Activated naive CD4-positive, alpha-beta T cell treated with anti-CD3 and anti-CD28 coated beads, Interleukin-2, amount 50 U/mL, for 72 hours (primary cell): ENCODE data around the gene WASL. TPM values are rescaled to one million over a fixed set of nuclear protein-coding genes. Genes with fewer than 3 reads are reported as not detected.

ENCODE experiments used
- ATAC-seq, 2 donors: fragments of 150-1000 bp; cut with Tn5 transposase; 2 replicates each; pipeline ENCODE4 v1.10.0; 2021; ENCODE audit warnings: mild to moderate bottlenecking in 2 of 2, moderate library complexity in 2 of 2
- DNase-seq, 2 donors: peaks; one replicate each; pipeline ENCODE4 v3.0.0; 2021 to 2022; ENCODE audit warnings: low spot score in 2 of 2
- H3K27ac Mint-ChIP-seq, 2 donors: one replicate each; pipeline ENCODE4 v1.8.0; 2022; ENCODE audit warnings: mild to moderate bottlenecking in 2 of 2, mixed read lengths in 2 of 2
- H3K36me3 Mint-ChIP-seq, 2 donors: one replicate each; pipeline ENCODE4 v1.8.0; 2022; ENCODE audit warnings: mixed read lengths in 2 of 2
- H3K9me3 Mint-ChIP-seq, 2 donors: one replicate each; pipeline ENCODE4 v1.8.0; 2022; ENCODE audit warnings: mixed read lengths in 2 of 2
- total RNA-seq, 2 donors: library from RNA; stranded (reverse); gene quantifications; one replicate each; pipeline ENCODE4 v1.2.3, GENCODE V29; 2022

Gene WASL
- total RNA-seq, 2 donors from 2014 or later: 5.3 to 7.8 TPM

GRCh38 chr7:123689250-123689649 lies 59.6 kb downstream of the WASL start:
- DNase-seq (no peak), ATAC-seq (no peak)
- Mint-ChIP-seq H3K36me3 (peaks cover 0 to 5% of the 10 kb centered on the region in 2 donors), H3K9me3 (no peaks in the 10 kb centered on the region), H3K27ac (peak overlapping the region in 1 of 2 donors; percentile 57)

GRCh38 chr7:123687727-123688126 lies 61.1 kb downstream of the WASL start:
- DNase-seq (no peak), ATAC-seq (no peak)
- Mint-ChIP-seq H3K36me3 (peaks cover 0 to 5% of the 10 kb centered on the region in 2 donors), H3K9me3 (no peaks in the 10 kb centered on the region), H3K27ac (no peak overlapping the region)

- H3K27ac Mint-ChIP-seq: no peak overlapping the region
- DNase-seq: no peak
- no peak for ATAC-seq
- H3K9me3 Mint-ChIP-seq: no peaks in the 10 kb centered on the region
- peaks cover 0 to 5% of the 10 kb centered on the region in 2 donors for H3K36me3 Mint-ChIP-seq
Measured at GRCh38 chr7:123687161-123687560, 61.6 kb downstream of the WASL start.

- no peak overlapping the region for H3K27ac Mint-ChIP-seq
- ATAC-seq: no peak
- DNase-seq: peak in 1 of 2 donors; percentile 10
- no peaks in the 10 kb centered on the region for H3K9me3 Mint-ChIP-seq
- H3K36me3 Mint-ChIP-seq: no peaks in the 10 kb centered on the region
Measured at GRCh38 chr7:123682690-123683089, 66.1 kb downstream of the WASL start.

- no peaks in the 10 kb centered on the region for H3K36me3 Mint-ChIP-seq
- DNase-seq (no peak), ATAC-seq (no peak)
- H3K9me3 Mint-ChIP-seq: no peaks in the 10 kb centered on the region
- no peak overlapping the region for H3K27ac Mint-ChIP-seq
Measured at GRCh38 chr7:123681561-123681960, 67.2 kb downstream of the WASL start.

- Mint-ChIP-seq H3K27ac (no peak overlapping the region), H3K36me3 (no peaks in the 10 kb centered on the region), H3K9me3 (no peaks in the 10 kb centered on the region)
- ATAC-seq: no peak
- no peak for DNase-seq
Measured at GRCh38 chr7:123680580-123680979, 68.2 kb downstream of the WASL start.

GRCh38 chr7:123679614-123680013 lies 69.2 kb downstream of the WASL start:
- ATAC-seq: no peak
- no peaks in the 10 kb centered on the region for H3K36me3 Mint-ChIP-seq
- DNase-seq: no peak
- no peaks in the 10 kb centered on the region for H3K9me3 Mint-ChIP-seq
- no peak overlapping the region for H3K27ac Mint-ChIP-seq

- no peak for DNase-seq
- no peaks in the 10 kb centered on the region for H3K36me3 Mint-ChIP-seq
- H3K27ac Mint-ChIP-seq: no peak overlapping the region
- H3K9me3 Mint-ChIP-seq: no peaks in the 10 kb centered on the region
- no peak for ATAC-seq
Measured at GRCh38 chr7:123677061-123677715, 71.6 kb downstream of the WASL start.

- DNase-seq (no peak), ATAC-seq (no peak)
- Mint-ChIP-seq H3K27ac (no peak overlapping the region), H3K36me3 (no peaks in the 10 kb centered on the region), H3K9me3 (no peaks in the 10 kb centered on the region)
Measured at GRCh38 chr7:123675181-123675473, 73.7 kb downstream of the WASL start.

- ATAC-seq (no peak), DNase-seq (no peak)
- Mint-ChIP-seq H3K27ac (no peak overlapping the region), H3K36me3 (no peaks in the 10 kb centered on the region), H3K9me3 (no peaks in the 10 kb centered on the region)
Measured at GRCh38 chr7:123674399-123675180, 74.2 kb downstream of the WASL start.

- Mint-ChIP-seq H3K36me3 (no peaks in the 10 kb centered on the region), H3K27ac (no peak overlapping the region), H3K9me3 (no peaks in the 10 kb centered on the region)
- DNase-seq (no peak), ATAC-seq (no peak)
Measured at GRCh38 chr7:123673752-123674398, 74.9 kb downstream of the WASL start.

- no peaks in the 10 kb centered on the region for H3K36me3 Mint-ChIP-seq
- H3K9me3 Mint-ChIP-seq: no peaks in the 10 kb centered on the region
- DNase-seq: no peak
- H3K27ac Mint-ChIP-seq: no peak overlapping the region
- peak in 1 of 2 donors; percentile 6 for ATAC-seq
Measured at GRCh38 chr7:123673137-123673732, 75.6 kb downstream of the WASL start.

- Mint-ChIP-seq H3K27ac (peak overlapping the region in 1 of 2 donors; percentile 16), H3K36me3 (no peaks in the 10 kb centered on the region), H3K9me3 (no peaks in the 10 kb centered on the region)
- ATAC-seq (no peak), DNase-seq (no peak)
Measured at GRCh38 chr7:123669485-123669884, 79.3 kb downstream of the WASL start.

GRCh38 chr7:123666492-123666891 lies 82.3 kb downstream of the WASL start:
- Mint-ChIP-seq H3K9me3 (no peaks in the 10 kb centered on the region), H3K27ac (no peak overlapping the region), H3K36me3 (no peaks in the 10 kb centered on the region)
- DNase-seq (no peak), ATAC-seq (peak in 1 of 2 donors; percentile 12)

- H3K27ac Mint-ChIP-seq: no peak overlapping the region
- DNase-seq (no peak), ATAC-seq (no peak)
- no peaks in the 10 kb centered on the region for H3K36me3 Mint-ChIP-seq
- no peaks in the 10 kb centered on the region for H3K9me3 Mint-ChIP-seq
Measured at GRCh38 chr7:123665896-123666295, 82.9 kb downstream of the WASL start.

GRCh38 chr7:123665157-123665556 lies 83.6 kb downstream of the WASL start:
- no peak for ATAC-seq
- no peaks in the 10 kb centered on the region for H3K9me3 Mint-ChIP-seq
- DNase-seq: no peak
- no peaks in the 10 kb centered on the region for H3K36me3 Mint-ChIP-seq
- H3K27ac Mint-ChIP-seq: no peak overlapping the region

GRCh38 chr7:123663200-123663599 lies 85.6 kb downstream of the WASL start:
- ATAC-seq (no peak), DNase-seq (no peak)
- H3K27ac Mint-ChIP-seq: no peak overlapping the region
- H3K36me3 Mint-ChIP-seq: no peaks in the 10 kb centered on the region
- H3K9me3 Mint-ChIP-seq: no peaks in the 10 kb centered on the region
